Activated naive CD4-positive, alpha-beta T cell treated with anti-CD3 and anti-CD28 coated beads, Interleukin-2, amount 50 U/mL, for 24 hours (primary cell): ENCODE data around the gene RNF31.
"Not testable (repeated sequence)": the region's sequence is repeated elsewhere in the genome, so short reads cannot be mapped to it uniquely, and the experiment has no call there.

Source experiments
- H3K27ac Mint-ChIP-seq: one replicate; pipeline ENCODE4 v1.8.0; 2021; ENCODE audit warnings: mild to moderate bottlenecking, mixed read lengths
- H3K27me3 Mint-ChIP-seq: one replicate; pipeline ENCODE4 v1.8.0; 2021; ENCODE audit warnings: mixed read lengths
- H3K36me3 Mint-ChIP-seq: one replicate; pipeline ENCODE4 v1.8.0; 2021; ENCODE audit warnings: mixed read lengths
- H3K4me1 Mint-ChIP-seq: one replicate; pipeline ENCODE4 v1.8.0; 2021; ENCODE audit warnings: mixed read lengths
- H3K4me3 Mint-ChIP-seq: one replicate; pipeline ENCODE4 v1.8.0; 2021; ENCODE audit warnings: mild to moderate bottlenecking, mixed read lengths
- H3K9me3 Mint-ChIP-seq: one replicate; pipeline ENCODE4 v1.8.0; 2021; ENCODE audit warnings: mixed read lengths

Gene RNF31

GRCh38 chr14:24190416-24190815, 43.1 kb downstream of the RNF31 start:
- Mint-ChIP-seq H3K27ac (no peak overlapping the region), H3K4me1 (peaks cover 62% of the 10 kb centered on the region), H3K27me3 (no peaks in the 10 kb centered on the region), H3K36me3 (peaks cover 5% of the 10 kb centered on the region), H3K4me3 (no peak overlapping the region), H3K9me3 (no peaks in the 10 kb centered on the region)

GRCh38 chr14:24192933-24193332, 45.6 kb downstream of the RNF31 start:
- no peaks in the 10 kb centered on the region for H3K9me3 Mint-ChIP-seq
- peaks cover 62% of the 10 kb centered on the region for H3K4me1 Mint-ChIP-seq
- no peak overlapping the region for H3K27ac Mint-ChIP-seq
- no peaks in the 10 kb centered on the region for H3K27me3 Mint-ChIP-seq
- no peak overlapping the region for H3K4me3 Mint-ChIP-seq
- peaks cover 4% of the 10 kb centered on the region for H3K36me3 Mint-ChIP-seq

DNA sequence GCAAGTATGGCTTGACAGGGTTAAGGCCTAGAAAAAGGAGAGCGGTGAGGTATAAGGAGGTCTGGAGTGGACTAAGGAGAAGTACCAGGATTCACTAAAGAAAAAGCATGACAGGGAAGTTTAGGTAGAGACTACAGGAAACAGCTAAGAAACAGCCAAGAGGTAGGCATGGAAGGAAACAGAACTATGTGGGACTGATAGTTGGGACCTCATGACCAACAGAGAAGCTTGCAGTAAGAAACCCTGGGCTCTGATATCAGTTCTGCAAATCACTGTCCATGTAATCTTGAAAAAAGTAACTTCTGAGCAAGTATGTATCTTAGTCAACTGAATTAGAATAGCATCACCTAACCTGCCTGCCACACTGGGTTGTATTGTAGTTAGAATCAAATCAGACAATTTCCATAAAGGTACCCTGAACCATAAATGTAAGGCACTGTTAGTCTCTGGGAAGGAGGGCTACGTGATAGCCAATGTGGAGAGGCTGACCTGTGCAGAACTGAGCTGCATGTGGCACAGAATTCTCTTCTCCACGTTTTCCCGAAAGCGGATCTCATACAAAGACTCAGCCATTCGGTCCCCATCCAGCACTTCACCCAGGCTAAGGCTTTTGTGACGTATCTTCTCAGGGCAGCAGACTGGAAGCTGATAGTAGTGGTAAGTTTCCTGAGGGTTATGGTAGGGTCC, 47.0 kb downstream of the RNF31 start:
- Mint-ChIP-seq H3K27me3 (no peaks in the 10 kb centered on the region), H3K9me3 (no peaks in the 10 kb centered on the region), H3K27ac (peak overlapping the region; percentile 57), H3K36me3 (peaks cover 8% of the 10 kb centered on the region), H3K4me3 (peak overlapping the region; percentile 94), H3K4me1 (peaks cover 62% of the 10 kb centered on the region)

GRCh38 chr14:24194873-24195185, 47.5 kb downstream of the RNF31 start:
- Mint-ChIP-seq H3K4me1 (peaks cover 60% of the 10 kb centered on the region), H3K36me3 (peaks cover 8% of the 10 kb centered on the region), H3K9me3 (no peaks in the 10 kb centered on the region), H3K27ac (peak overlapping the region; percentile 57), H3K4me3 (peak overlapping the region; percentile 94), H3K27me3 (no peaks in the 10 kb centered on the region)

- H3K36me3 Mint-ChIP-seq = peaks cover 8% of the 10 kb centered on the region
- no peaks in the 10 kb centered on the region for H3K27me3 Mint-ChIP-seq
- peaks cover 57% of the 10 kb centered on the region for H3K4me1 Mint-ChIP-seq
Observed at GRCh38 chr14:24195186-24196070, 48.1 kb downstream of the RNF31 start, which contains the start of gene TM9SF1. Gene TM9SF1 (minus strand): TSS chr14:24195441. CDS start chr14:24195019, 422 bp downstream.

DNA sequence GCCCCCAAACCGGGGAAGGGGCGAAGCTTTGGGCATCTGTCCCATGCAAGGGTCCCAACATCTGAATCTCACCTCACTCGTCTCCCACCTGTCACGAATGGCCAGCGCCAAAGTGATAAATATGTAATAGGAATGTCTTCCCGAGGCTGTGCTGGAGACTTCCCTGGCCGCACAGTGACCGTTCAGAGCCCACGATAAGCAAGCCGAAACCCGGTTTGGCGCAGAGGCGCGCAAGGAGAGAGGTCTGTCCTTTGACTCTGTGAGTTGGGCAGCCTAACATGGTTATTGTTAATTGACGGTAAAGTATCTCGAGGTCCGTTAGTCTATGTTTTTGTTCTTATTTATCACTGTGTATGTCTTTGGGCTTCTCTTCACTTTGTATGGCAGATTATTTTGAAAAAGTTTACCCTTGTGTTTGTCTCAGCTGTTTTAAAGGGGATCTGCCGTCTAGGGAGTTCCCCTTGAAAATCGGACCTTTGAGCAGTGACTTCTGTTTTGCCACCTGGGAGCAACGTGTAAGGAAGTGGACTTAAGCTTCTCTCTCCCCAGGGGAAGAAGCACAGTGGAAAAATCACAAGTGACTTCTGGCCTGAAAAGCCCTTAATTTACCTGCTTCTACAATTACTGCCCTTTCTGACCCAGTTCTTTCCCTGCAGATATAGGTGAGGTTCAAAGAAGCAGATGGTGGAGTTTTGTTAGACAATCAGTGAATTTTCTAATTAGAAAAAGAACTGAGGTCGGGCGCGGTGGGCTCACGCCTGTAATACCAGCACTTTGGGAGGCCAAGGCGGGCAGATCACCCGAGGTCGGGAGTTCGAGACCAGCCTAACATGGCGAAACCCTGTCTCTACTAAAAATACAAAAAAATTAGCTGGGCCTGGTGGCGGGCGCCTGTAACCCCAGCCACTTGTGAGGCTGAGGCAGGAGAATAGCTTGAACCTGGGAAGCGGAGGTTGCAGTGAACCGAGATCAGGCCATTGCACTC, 49.1 kb downstream of the RNF31 start:
- Mint-ChIP-seq H3K36me3 (peaks cover 8% of the 10 kb centered on the region), H3K4me1 (peaks cover 57% of the 10 kb centered on the region), H3K4me3 (peak overlapping the region; percentile 94), H3K27me3 (no peaks in the 10 kb centered on the region), H3K9me3 (no peaks in the 10 kb centered on the region), H3K27ac (peak overlapping the region; percentile 95)

More at GRCh38 chr14:24195186-24196070, 48.1 kb downstream of the RNF31 start, which contains the start of gene TM9SF1:
- H3K4me3 Mint-ChIP-seq = peak within 1 kb of the TSS; percentile 94
- peak within 1 kb of the TSS; percentile 97 for H3K27ac Mint-ChIP-seq
- no peaks in the 10 kb centered on the region for H3K9me3 Mint-ChIP-seq

- Mint-ChIP-seq H3K4me1 (peaks cover 53% of the 10 kb centered on the region), H3K27ac (peak overlapping the region; percentile 38), H3K36me3 (peaks cover 10% of the 10 kb centered on the region), H3K4me3 (peak overlapping the region; percentile 94), H3K27me3 (no peaks in the 10 kb centered on the region), H3K9me3 (no peaks in the 10 kb centered on the region)
Observed at GRCh38 chr14:24197056-24197450, 49.8 kb downstream of the RNF31 start.

DNA sequence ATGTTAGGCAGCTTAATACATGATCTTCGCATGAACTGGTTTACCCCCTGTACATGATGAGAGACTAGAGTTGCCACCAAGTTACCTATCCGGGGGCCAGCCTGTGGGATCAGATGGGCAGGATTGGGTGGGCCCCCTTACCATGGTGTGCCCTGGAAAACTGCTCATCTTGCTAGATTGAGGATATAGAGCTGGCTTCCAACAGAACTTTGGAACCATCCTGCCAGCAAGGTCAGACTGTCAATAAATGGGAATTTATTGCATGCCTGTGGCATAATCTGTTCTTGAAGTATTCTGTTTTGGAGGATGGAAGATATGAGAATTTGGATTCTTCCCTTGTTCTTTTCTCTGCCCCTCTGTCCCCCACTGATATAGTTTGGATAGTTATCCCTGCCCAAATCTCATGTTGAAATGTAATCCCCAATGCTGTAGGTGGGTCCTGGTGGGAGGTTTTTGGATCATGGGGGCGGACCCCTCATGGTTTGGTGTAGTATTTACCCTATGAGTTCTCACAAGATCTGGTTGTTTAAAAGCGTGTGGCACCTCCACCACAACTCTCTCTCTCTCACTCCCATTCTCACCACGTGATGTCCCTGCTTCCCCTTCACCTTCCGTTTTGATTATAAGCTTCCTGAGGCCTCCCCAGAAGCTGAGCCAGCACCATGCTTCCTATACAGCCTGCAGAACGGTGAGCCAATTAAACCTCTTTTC, 51.7 kb downstream of the RNF31 start:
- Mint-ChIP-seq H3K27me3 (no peaks in the 10 kb centered on the region), H3K27ac (peak overlapping the region; percentile 38), H3K9me3 (peaks cover 6% of the 10 kb centered on the region), H3K36me3 (peaks cover 15% of the 10 kb centered on the region), H3K4me1 (peaks cover 49% of the 10 kb centered on the region), H3K4me3 (peak overlapping the region; percentile 38)

DNA sequence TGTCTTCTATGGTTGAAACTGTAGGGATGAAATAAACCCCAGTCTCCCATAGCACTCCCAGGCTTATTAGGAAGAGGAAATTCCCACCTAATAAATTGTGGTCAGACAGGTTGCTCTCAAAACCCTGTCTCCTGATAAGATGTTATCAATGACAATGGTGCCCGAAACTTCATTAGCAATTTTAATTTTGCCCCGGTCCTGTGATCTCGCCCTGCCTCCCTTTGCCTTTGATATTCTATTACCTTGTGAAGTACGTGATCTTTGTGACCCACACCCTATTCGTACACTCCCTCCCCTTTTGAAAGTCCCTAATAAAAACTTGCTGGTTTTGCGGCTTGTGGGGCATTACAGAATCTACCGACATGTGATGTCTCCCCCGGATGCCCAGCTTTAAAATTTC, 55.2 kb downstream of the RNF31 start:
- not testable (repeated sequence) for H3K27ac Mint-ChIP-seq, H3K9me3 Mint-ChIP-seq, H3K4me3 Mint-ChIP-seq, H3K27me3 Mint-ChIP-seq
- Mint-ChIP-seq H3K36me3 (peaks cover 24% of the 10 kb centered on the region), H3K4me1 (peaks cover 53% of the 10 kb centered on the region)

GRCh38 chr14:24203249-24203886, 56.1 kb downstream of the RNF31 start:
- Mint-ChIP-seq H3K4me1 (peaks cover 61% of the 10 kb centered on the region), H3K36me3 (peaks cover 27% of the 10 kb centered on the region)
- not testable (repeated sequence) for H3K27ac Mint-ChIP-seq, H3K27me3 Mint-ChIP-seq, H3K4me3 Mint-ChIP-seq, H3K9me3 Mint-ChIP-seq

GRCh38 chr14:24204163-24205146, 57.2 kb downstream of the RNF31 start:
- Mint-ChIP-seq H3K4me1 (peaks cover 56% of the 10 kb centered on the region), H3K36me3 (peaks cover 27% of the 10 kb centered on the region), H3K4me3 (no peak overlapping the region), H3K9me3 (peaks cover 6% of the 10 kb centered on the region), H3K27ac (peak overlapping the region; percentile 19), H3K27me3 (no peaks in the 10 kb centered on the region)

- Mint-ChIP-seq H3K4me1 (peaks cover 68% of the 10 kb centered on the region), H3K36me3 (peaks cover 34% of the 10 kb centered on the region), H3K4me3 (no peak overlapping the region), H3K27me3 (no peaks in the 10 kb centered on the region), H3K27ac (no peak overlapping the region), H3K9me3 (peaks cover 6% of the 10 kb centered on the region)
Observed at GRCh38 chr14:24206260-24207103, 59.2 kb downstream of the RNF31 start.

- Mint-ChIP-seq H3K27ac (no peak overlapping the region), H3K4me1 (peaks cover 71% of the 10 kb centered on the region), H3K9me3 (peaks cover 6% of the 10 kb centered on the region), H3K4me3 (no peak overlapping the region), H3K27me3 (no peaks in the 10 kb centered on the region), H3K36me3 (peaks cover 35% of the 10 kb centered on the region)
Observed at GRCh38 chr14:24207104-24207551, 59.8 kb downstream of the RNF31 start.
